Prostate gland (tissue), 2 donors: ENCODE measurements around the gene CCDC122.

Experiments used
- POLR2A ChIP-seq: fragments of 450-650 bp; IDR thresholded peaks from one replicate; pipeline ENCODE4 v1.6.1; 2016; ENCODE audit warnings: antibody characterized with exemption, mild to moderate bottlenecking
- POLR2AphosphoS5 ChIP-seq: sonication (generic); formaldehyde crosslinking; IDR thresholded peaks from one replicate; pipeline ENCODE4 v1.6.1; 2017; ENCODE audit warnings: antibody characterized with exemption
- TF ChIP-seq, protein P1 (sequence below), 4 experiments: fragments of 200-600 bp in 2 of 4; fragments of 450-650 bp in 2 of 4; sonication (generic) in 2 of 4; IDR thresholded peaks; 1 replicate in 3 of 4; 2 replicates in 1 of 4; pipeline ENCODE4 v1.5.1; 2016 to 2019; ENCODE audit warnings: antibody characterized with exemption in 4 of 4, mild to moderate bottlenecking in 2 of 4, moderate library complexity in 2 of 4

DNA sequence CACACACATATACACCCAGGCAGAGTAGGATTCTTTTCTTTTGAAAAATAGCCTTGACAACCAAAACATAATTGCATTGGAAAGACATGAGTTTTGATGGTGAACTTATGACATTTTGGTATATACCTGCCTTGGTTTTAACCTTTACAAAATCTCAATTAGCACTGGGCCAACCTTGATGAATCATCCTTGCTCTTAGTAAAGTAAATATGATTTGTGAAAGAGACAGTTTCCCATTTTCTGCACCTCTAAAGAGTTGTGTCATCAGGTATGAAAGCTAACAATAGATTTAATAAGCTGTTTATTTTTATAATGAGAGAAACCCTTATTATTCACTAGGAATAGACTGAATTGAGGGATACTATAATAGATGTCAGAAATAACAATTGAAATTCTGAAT lies 77.0 kb downstream of the CCDC122 start:
- TF ChIP-seq POLR2A (no peak), POLR2AphosphoS5 (no peak)
- TF ChIP-seq, protein P1, sequence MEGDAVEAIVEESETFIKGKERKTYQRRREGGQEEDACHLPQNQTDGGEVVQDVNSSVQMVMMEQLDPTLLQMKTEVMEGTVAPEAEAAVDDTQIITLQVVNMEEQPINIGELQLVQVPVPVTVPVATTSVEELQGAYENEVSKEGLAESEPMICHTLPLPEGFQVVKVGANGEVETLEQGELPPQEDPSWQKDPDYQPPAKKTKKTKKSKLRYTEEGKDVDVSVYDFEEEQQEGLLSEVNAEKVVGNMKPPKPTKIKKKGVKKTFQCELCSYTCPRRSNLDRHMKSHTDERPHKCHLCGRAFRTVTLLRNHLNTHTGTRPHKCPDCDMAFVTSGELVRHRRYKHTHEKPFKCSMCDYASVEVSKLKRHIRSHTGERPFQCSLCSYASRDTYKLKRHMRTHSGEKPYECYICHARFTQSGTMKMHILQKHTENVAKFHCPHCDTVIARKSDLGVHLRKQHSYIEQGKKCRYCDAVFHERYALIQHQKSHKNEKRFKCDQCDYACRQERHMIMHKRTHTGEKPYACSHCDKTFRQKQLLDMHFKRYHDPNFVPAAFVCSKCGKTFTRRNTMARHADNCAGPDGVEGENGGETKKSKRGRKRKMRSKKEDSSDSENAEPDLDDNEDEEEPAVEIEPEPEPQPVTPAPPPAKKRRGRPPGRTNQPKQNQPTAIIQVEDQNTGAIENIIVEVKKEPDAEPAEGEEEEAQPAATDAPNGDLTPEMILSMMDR (IDR thresholded peaks at IDR 0.05): no peak
